Measurements from ENCODE around the gene ANAPC5.
"Not testable (repeated sequence)": the region's sequence is repeated elsewhere in the genome, so short reads cannot be mapped to it uniquely, and the experiment has no call there.

The ANAPC5 gene
- 210 to 232 (median 212) reads per million in 4 experiments for total RNA-seq

- DNase-seq, result peak; percentile 84
Observed at GRCh38 chr12:121351820-121352681, at the start of gene ANAPC5. Gene ANAPC5, minus strand, starts transcription at chr12:121352411. Its CDS starts 71 bp downstream, at chr12:121352340.

- DNase-seq, result peak; percentile 40
Observed at GRCh38 chr12:121400332-121401139, 48.3 kb upstream of the ANAPC5 start.

- DNase-seq, result peak; percentile 95
Observed at GRCh38 chr12:121399391-121400331, 47.5 kb upstream of the ANAPC5 start, which contains the start of gene RNF34. Gene RNF34, plus strand, starts transcription at chr12:121400118. Its CDS starts 95 bp downstream, at chr12:121400213.

- no peak for DNase-seq
Observed at GRCh38 chr12:121398355-121398754, 46.1 kb upstream of the ANAPC5 start.

- DNase-seq, result no peak
Observed at GRCh38 chr12:121397521-121397920, 45.3 kb upstream of the ANAPC5 start.

GRCh38 chr12:121392325-121392716 is 40.1 kb upstream of the ANAPC5 start:
- no peak for DNase-seq

GRCh38 chr12:121391619-121392324 is 39.6 kb upstream of the ANAPC5 start:
- DNase-seq, result no peak

GRCh38 chr12:121390856-121391255 is 38.6 kb upstream of the ANAPC5 start:
- DNase-seq, result no peak

GRCh38 chr12:121388421-121388981 is 36.3 kb upstream of the ANAPC5 start:
- DNase-seq, result no peak

GRCh38 chr12:121384891-121385290 is 32.7 kb upstream of the ANAPC5 start:
- not testable (repeated sequence) for DNase-seq

- no peak for DNase-seq
Observed at GRCh38 chr12:121383601-121384021, 31.4 kb upstream of the ANAPC5 start.

- no peak for DNase-seq
Observed at GRCh38 chr12:121379945-121380344, 27.7 kb upstream of the ANAPC5 start.

GRCh38 chr12:121378736-121379135 is 26.5 kb upstream of the ANAPC5 start:
- DNase-seq, result no peak

- no peak for DNase-seq
Observed at GRCh38 chr12:121376754-121377697, 24.8 kb upstream of the ANAPC5 start.

- DNase-seq, result not testable (repeated sequence)
Observed at GRCh38 chr12:121374945-121375584, 22.9 kb upstream of the ANAPC5 start.

- not testable (repeated sequence) for DNase-seq
Observed at GRCh38 chr12:121374336-121374735, 22.1 kb upstream of the ANAPC5 start.

- DNase-seq, result no peak
Observed at GRCh38 chr12:121373755-121374154, 21.5 kb upstream of the ANAPC5 start.

GRCh38 chr12:121371404-121371803 is 19.2 kb upstream of the ANAPC5 start:
- no peak for DNase-seq

GRCh38 chr12:121366063-121366459 is 13.8 kb upstream of the ANAPC5 start:
- DNase-seq, result no peak

All from effector CD8-positive, alpha-beta T cell (primary cell).